K562 (cell line): Measurements from ENCODE around the gene KCNQ2. TPM values are rescaled to one million over a fixed set of nuclear protein-coding genes. Genes with fewer than 3 reads are reported as not detected.

Source experiments
- ATAC-seq: fragments of 200-7000 bp; cut with Tn5 transposase; 3 replicates; pipeline ENCODE4 v1.9.1; 2020; ENCODE audit warnings: moderate library complexity
- BruUV-seq: library from RNA; stranded (reverse); fragments of 400-500 nt; replicated peaks from 2 replicates; lab custom pipeline; 2021; lab: Mats Ljungman, UMichigan
- CTCF ChIA-PET: fragments of 300-600 bp; formaldehyde crosslinking; extraction: SDS; loops from one replicate; lab custom pipeline; 2021; ENCODE audit warnings: low intra/inter-chr PET ratio; lab: Yijun Ruan, JAX
- POLR2A ChIA-PET: fragments of 300-600, 350-650 bp; sonication (Branson Sonifier 250); formaldehyde crosslinking; extraction: SDS; loops from one replicate; lab custom pipeline; 2021; ENCODE audit warnings: antibody characterized with exemption, inconsistent platforms; lab: Yijun Ruan, JAX
- DNase-seq, 4 experiments: peaks; one replicate each; pipeline versions ENCODE4 v3.0.0 to v3.0.0-alpha.2; 2011 to 2018; ENCODE audit warnings: low spot score in 3 of 4, mixed read lengths in 3 of 4; ENCODE audit errors: extremely low read depth in 1 of 4
- FAIRE-seq: peaks from 2 replicates; lab custom pipeline; 2011; peaks lifted over from hg19 to GRCh38; lab: Jason Lieb, UNC
- H2AFZ ChIP-seq: 2 replicates; pipeline ENCODE4 v1.6.0; 2011; ENCODE audit warnings: low read depth, low read length, control low read depth, inconsistent platforms
- H3K27ac ChIP-seq: fragments of 200-600 bp; 3 replicates; pipeline ENCODE4 v1.8.0; 2011; ENCODE audit warnings: low read depth, mild to moderate bottlenecking, control low read depth, inconsistent platforms, low read length, moderate library complexity, mixed read lengths; ENCODE audit errors: extremely low read depth
- H3K27me3 ChIP-seq, 2 experiments: fragments of 300-600 bp in 1 of 2; 2 replicates in 1 of 2; 3 replicates in 1 of 2; pipeline versions ENCODE4 v1.6.0 to v1.8.0; 2011; ENCODE audit warnings: inconsistent platforms in 2 of 2, low read length in 2 of 2, mild to moderate bottlenecking in 1 of 2, mixed read lengths in 1 of 2, moderate library complexity in 1 of 2; ENCODE audit not compliant: control insufficient read depth in 2 of 2, insufficient read depth in 2 of 2
- H3K36me3 ChIP-seq: fragments of 300-600 bp; 3 replicates; pipeline ENCODE4 v1.8.0; 2011; ENCODE audit warnings: mild to moderate bottlenecking, low read length, inconsistent platforms; ENCODE audit not compliant: control insufficient read depth, insufficient read depth
- H3K4me1 ChIP-seq, 2 experiments: fragments of 200-600 bp in 1 of 2; replicated peaks in 1 of 2; 2 replicates in 1 of 2; 3 replicates in 1 of 2; pipeline versions ENCODE4 v1.5.1 to v1.8.0; 2011; ENCODE audit warnings: inconsistent platforms in 2 of 2, low read length in 2 of 2, mild to moderate bottlenecking in 1 of 2, mixed read lengths in 1 of 2, moderate library complexity in 1 of 2; ENCODE audit not compliant: control insufficient read depth in 2 of 2, insufficient read depth in 2 of 2
- H3K4me2 ChIP-seq: 2 replicates; pipeline ENCODE4 v1.6.1; 2011; ENCODE audit warnings: low read length, control low read depth, inconsistent platforms, mixed read lengths; ENCODE audit not compliant: insufficient read depth
- H3K4me3 ChIP-seq: fragments of 200-600 bp; sonication (generic), shearing (Covaris generic); 2 replicates; pipeline ENCODE4 v1.5.1; 2016; ENCODE audit warnings: control low read depth, inconsistent platforms
- H3K79me2 ChIP-seq: fragments of 200-600 bp; 3 replicates; pipeline ENCODE4 v1.8.0; 2011; ENCODE audit warnings: low read length, inconsistent platforms; ENCODE audit not compliant: control insufficient read depth, insufficient read depth
- H3K9ac ChIP-seq, 2 experiments: 2 replicates each; pipeline versions ENCODE4 v1.6.0 to v1.6.1; 2011; ENCODE audit warnings: low read depth in 2 of 2, low read length in 2 of 2, control low read depth in 1 of 2, inconsistent platforms in 1 of 2, mild to moderate bottlenecking in 1 of 2, mixed read lengths in 1 of 2; ENCODE audit not compliant: insufficient read depth in 1 of 2
- H3K9me1 ChIP-seq: one replicate; pipeline ENCODE4 v1.6.0; 2011; ENCODE audit warnings: inconsistent platforms, mild to moderate bottlenecking, low read length, moderate library complexity; ENCODE audit not compliant: control insufficient read depth, insufficient read depth
- H3K9me3 ChIP-seq: replicated peaks from 2 replicates; pipeline ENCODE4 v1.5.1; 2011; ENCODE audit warnings: low read depth, low read length, inconsistent platforms; ENCODE audit not compliant: control insufficient read depth, insufficient read depth
- H4K20me1 ChIP-seq: replicated peaks from 2 replicates; pipeline ENCODE4 v1.6.1; 2011; ENCODE audit warnings: low read length, inconsistent platforms, mixed read lengths; ENCODE audit not compliant: control insufficient read depth, insufficient read depth
- BRCA1 ChIP-seq, 2 experiments: fragments of 450-650 bp in 1 of 2; sonication (generic) in 1 of 2; formaldehyde crosslinking in 1 of 2; IDR thresholded peaks; 2 replicates each; pipeline versions ENCODE4 v1.5.0 to v1.6.1; 2017 to 2020; ENCODE audit warnings: mild to moderate bottlenecking in 1 of 2, missing genetic modification reagents in 1 of 2
- CTCF ChIP-seq, 3 experiments: IDR thresholded peaks in 2 of 3; conservative IDR thresholded peaks in 1 of 3; 2 replicates each; pipeline ENCODE4 v1.5.1; 2011 to 2012; ENCODE audit warnings: low read length in 3 of 3, mild to moderate bottlenecking in 3 of 3, control low read depth in 2 of 3, improper control_type of control experiment in 1 of 3, inconsistent platforms in 1 of 3, low read depth in 1 of 3, mixed read lengths in 1 of 3, moderate library complexity in 1 of 3; ENCODE audit not compliant: insufficient read depth in 2 of 3
- HNRNPL ChIP-seq: fragments of 200-400 bp; formaldehyde crosslinking; IDR thresholded peaks from 2 replicates; pipeline ENCODE4 v1.6.1; 2017; ENCODE audit warnings: low read depth, mild to moderate bottlenecking, low read length
- JUNB ChIP-seq: fragments of 450-650 bp; formaldehyde crosslinking; conservative IDR thresholded peaks from 2 replicates; pipeline ENCODE4 v1.4.0; 2020; ENCODE audit warnings: mild to moderate bottlenecking
- KLF6 ChIP-seq: fragments of 250-450 bp; sonication (Bioruptor Pico); IDR thresholded peaks from 2 replicates; pipeline ENCODE4 v1.4.0; 2020; ENCODE audit warnings: mild to moderate bottlenecking, moderate library complexity, borderline replicate concordance
- RREB1 ChIP-seq: fragments of 250-450 bp; sonication (Bioruptor Pico); IDR thresholded peaks from 2 replicates; pipeline ENCODE4 v1.4.0; 2020
- WGBS: fragments of 100-300 bp; shearing (Covaris generic); methylation state at CpG from one replicate; pipeline ENCODE4 v1.1.6; 2016; ENCODE audit warnings: low coverage, mixed read lengths; ENCODE audit not compliant: insufficient coverage; ENCODE audit errors: missing lambda C conversion rate; 5-methylcytosine and 5-hydroxymethylcytosine counted together
- in situ Hi-C: fragments of 300-500 bp; cut with MboI; formaldehyde crosslinking; loops from 4 replicates; pipeline ENCODE4 v1.15.0; 2018; ENCODE audit warnings: inconsistent platforms, mixed read lengths
- intact Hi-C: fragments of 100-400 bp; cut with micrococcal nuclease; formaldehyde crosslinking; loops from 2 replicates; pipeline ENCODE4 v1.14.2; 2022
- polyA plus RNA-seq, 8 experiments: library from polyadenylated mRNA; depleted of rRNA in 4 of 8; stranded (reverse) in 5 of 8; unstranded in 3 of 8; fragments of >200 nt; fragmentation: Nextera tagmentation in 2 of 8; fragmentation: Illumina TruSeq in 1 of 8; extraction: Ambion mirVana in 2 of 8; extraction: Trizol in 1 of 8; gene quantifications; 2 replicates each; pipeline versions ENCODE4 v1.2.1 to v1.2.3, GENCODE V29; 2011 to 2014; ENCODE audit warnings: inconsistent platforms in 1 of 8, missing spikeins in 1 of 8
- total RNA-seq, 7 experiments: library from RNA; depleted of rRNA in 6 of 7; stranded (reverse); fragments of >200 nt in 6 of 7; fragmentation: Illumina TruSeq in 2 of 7; extraction: Trizol in 2 of 7; gene quantifications; 2 replicates each; pipeline versions ENCODE4 v1.2.1 to v1.2.3, GENCODE V29; 2011 to 2021; ENCODE audit warnings: low replicate concordance in 1 of 7
- TF ChIP-seq, protein P1 (sequence below): fragments of 450-650 bp; IDR thresholded peaks from 2 replicates; pipeline ENCODE4 v1.6.1; 2016

KCNQ2 gene
- total and polyA plus RNA-seq, 9 of the 15 experiments (the other 6 are each of a cell fraction or from before 2014, with no cell fraction given), result 0.13 to 0.16 TPM; not detected in 7

GRCh38 chr20:63484651-63485403, 12.4 kb upstream of the KCNQ2 start:
- no peaks in the 10 kb centered on the region for H3K9me1 ChIP-seq
- peaks cover 0 to 29% of the 10 kb centered on the region in 2 experiments; a peak in 2 of 5 replicates for H3K4me1 ChIP-seq
- in situ Hi-C loops (no loop called here), intact Hi-C loops (no loop called here)
- no peak overlapping the region for H3K27ac ChIP-seq
- no peak for DNase-seq
- no peak overlapping the region for H3K4me2 ChIP-seq
- no peak for FAIRE-seq
- H3K9ac ChIP-seq, result no peak overlapping the region
- 0 out of 2 replicates have a peak, but pooled peaks cover 8% of the 10 kb centered on the region for H4K20me1 ChIP-seq
- no peak overlapping the region for H2AFZ ChIP-seq
- WGBS, result 3% methylated on average over 15 of the region's 18 CpGs
- no peak for TF ChIP-seq BRCA1 (IDR thresholded peaks at IDR 0.05)
- TF ChIP-seq BRCA1 (CRISPR knock-in tag; IDR thresholded peaks at IDR 0.05), result no peak
- no peak for TF ChIP-seq RREB1 (CRISPR knock-in tag)
- no peak for TF ChIP-seq CTCF (IDR thresholded peaks at IDR 0.05 in 2 of 3, conservative IDR thresholded peaks at IDR 0.05 in 1 of 3; ENCODE audit: insufficient read depth in 2 of 3, low read depth in 1 of 3, low read length in 3 of 3)
- TF ChIP-seq KLF6 (CRISPR knock-in tag), result no peak
- TF ChIP-seq, protein P1, sequence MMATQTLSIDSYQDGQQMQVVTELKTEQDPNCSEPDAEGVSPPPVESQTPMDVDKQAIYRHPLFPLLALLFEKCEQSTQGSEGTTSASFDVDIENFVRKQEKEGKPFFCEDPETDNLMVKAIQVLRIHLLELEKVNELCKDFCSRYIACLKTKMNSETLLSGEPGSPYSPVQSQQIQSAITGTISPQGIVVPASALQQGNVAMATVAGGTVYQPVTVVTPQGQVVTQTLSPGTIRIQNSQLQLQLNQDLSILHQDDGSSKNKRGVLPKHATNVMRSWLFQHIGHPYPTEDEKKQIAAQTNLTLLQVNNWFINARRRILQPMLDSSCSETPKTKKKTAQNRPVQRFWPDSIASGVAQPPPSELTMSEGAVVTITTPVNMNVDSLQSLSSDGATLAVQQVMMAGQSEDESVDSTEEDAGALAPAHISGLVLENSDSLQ, result no peak
- TF ChIP-seq HNRNPL, result no peak
- no peak for TF ChIP-seq JUNB (CRISPR knock-in tag)
- no peaks in the 10 kb centered on the region for H3K9me3 ChIP-seq
- no peak for ATAC-seq
- H3K27me3 ChIP-seq, result peaks cover 16 to 36% of the 10 kb centered on the region in 2 experiments; a peak in 4 of 5 replicates
- no peak overlapping the region for H3K4me3 ChIP-seq
- H3K79me2 ChIP-seq, result no peaks in the 10 kb centered on the region
- H3K36me3 ChIP-seq, result no peaks in the 10 kb centered on the region
- POLR2A ChIA-PET, result interaction anchor here (0.7 kb wide), 1 partner anchor 23 kb away, joined by 4 read pairs; no protein-coding TSS in a partner anchor
- no TSS peak for BruUV-seq
- CTCF ChIA-PET, result no interaction called here
